Body of pancreas (tissue), 4 donors: Measurements from ENCODE around the gene VWA5A. TPM values are rescaled to one million over a fixed set of nuclear protein-coding genes. Genes with fewer than 3 reads are reported as not detected.

Experiments
- ATAC-seq: fragments of 150-250 bp; one replicate; pipeline ENCODE4 v1.9.1; 2016
- DNase-seq, 4 donors: peaks; one replicate each; pipeline ENCODE4 v3.0.0-alpha.2; 2019
- H3K27ac ChIP-seq, 4 donors: fragments of 200-600 bp; sonication (generic); 1 replicate in 3 of 4; 2 replicates in 1 of 4; pipeline versions ENCODE4 v1.5.1 to v1.6.1; 2016 to 2019; ENCODE audit warnings: mild to moderate bottlenecking in 1 of 4, mixed read lengths in 1 of 4, moderate library complexity in 1 of 4
- H3K27me3 ChIP-seq, 2 donors: fragments of 200-600 bp; sonication (generic); one replicate each; pipeline ENCODE4 v1.6.0; 2016; ENCODE audit warnings: mild to moderate bottlenecking in 1 of 2
- H3K36me3 ChIP-seq, 2 donors: fragments of 200-600 bp; sonication (generic); replicated peaks in 1 of 2; 2 replicates each; pipeline ENCODE4 v1.5.1; 2016; ENCODE audit warnings: low read depth in 2 of 2; ENCODE audit not compliant: insufficient read depth in 1 of 2
- H3K4me1 ChIP-seq: fragments of 200-600 bp; sonication (generic); one replicate; pipeline ENCODE4 v1.6.0; 2016
- H3K4me3 ChIP-seq, 2 donors: fragments of 200-600 bp; sonication (generic); 1 replicate in 1 of 2; 2 replicates in 1 of 2; pipeline ENCODE4 v1.5.1; 2016 to 2019
- H3K9me3 ChIP-seq, 3 donors: fragments of 200-600 bp; sonication (generic); 1 replicate in 2 of 3; 2 replicates in 1 of 3; pipeline ENCODE4 v1.5.1; 2016
- CTCF ChIP-seq, 7 experiments: fragments of 450-650 bp in 4 of 7; fragments of 200-600 bp in 3 of 7; sonication (generic) in 3 of 7; IDR thresholded peaks; one replicate each; pipeline ENCODE4 v1.5.1; 2016 to 2019; ENCODE audit warnings: antibody characterized with exemption in 7 of 7
- POLR2A ChIP-seq, 3 donors: fragments of 450-650 bp; IDR thresholded peaks; one replicate each; pipeline ENCODE4 v1.6.1; 2016; ENCODE audit warnings: antibody characterized with exemption in 3 of 3, mild to moderate bottlenecking in 2 of 3
- WGBS, 2 donors: methylation state at CpG; one replicate each; pipeline ENCODE4 v1.1.5; 2017; 5-methylcytosine and 5-hydroxymethylcytosine counted together
- intact Hi-C: fragments of 100-400 bp; cut with DNase I; formaldehyde crosslinking; loops from one replicate; pipeline ENCODE4 v1.15.1; 2023
- total RNA-seq, 2 donors: library from RNA; depleted of rRNA; stranded (reverse); fragments of >200 nt; gene quantifications; one replicate each; pipeline ENCODE4 v1.1.0, GENCODE V29; 2016

Gene VWA5A
- total RNA-seq, 2 donors from 2014 or later = 18.9 to 37.2 TPM

- Histone ChIP-seq H3K36me3 (no peaks in the 10 kb centered on the region), H3K27ac (no peak within 1 kb of the TSS), H3K27me3 (no peaks in the 10 kb centered on the region), H3K9me3 (no peaks in the 10 kb centered on the region), H3K4me1 (no peaks in the 10 kb centered on the region), H3K4me3 (no peak within 1 kb of the TSS)
- ATAC-seq (no peak), DNase-seq (no peak)
- no peak for TF ChIP-seq CTCF (IDR thresholded peaks at IDR 0.05)
- no peak for TF ChIP-seq POLR2A (IDR thresholded peaks at IDR 0.05)
- WGBS, 2 donors = 33 to 53% methylated on average over 3 of the region's 3 CpGs
- intact Hi-C loops = no loop called here
These were observed 67.8 kb downstream of the VWA5A start, which contains the start of gene OR10D3 for GRCh38 chr11:124183068-124183467. TSS of gene OR10D3 (plus strand) at chr11:124183345. CDS start at chr11:124185270, 1,925 bp downstream.

GRCh38 chr11:124190298-124191139 lies 75.3 kb downstream of the VWA5A start:
- Histone ChIP-seq H3K27me3 (no peaks in the 10 kb centered on the region), H3K4me1 (no peaks in the 10 kb centered on the region), H3K4me3 (no peak overlapping the region), H3K9me3 (no peaks in the 10 kb centered on the region), H3K27ac (no peak overlapping the region), H3K36me3 (no peaks in the 10 kb centered on the region)
- no peak for DNase-seq
- 85 to 89% methylated on average over 2 of the region's 2 CpGs for WGBS, 2 donors
- intact Hi-C loops = no loop called here
- no peak for ATAC-seq
- no peak for TF ChIP-seq CTCF (IDR thresholded peaks at IDR 0.05)
- no peak for TF ChIP-seq POLR2A (IDR thresholded peaks at IDR 0.05)

GRCh38 chr11:124193221-124194010 lies 78.2 kb downstream of the VWA5A start:
- intact Hi-C loops = no loop called here
- TF ChIP-seq CTCF (IDR thresholded peaks at IDR 0.05) (no peak), POLR2A (IDR thresholded peaks at IDR 0.05) (no peak)

GRCh38 chr11:124194293-124195188 lies 79.3 kb downstream of the VWA5A start:
- DNase-seq = no peak
- H3K4me1 ChIP-seq = no peaks in the 10 kb centered on the region
- H3K27me3 ChIP-seq = no peaks in the 10 kb centered on the region
- 81% methylated on average over 6 of the region's 6 CpGs for WGBS, 2 donors
- no peaks in the 10 kb centered on the region for H3K36me3 ChIP-seq
- H3K27ac ChIP-seq = no peak overlapping the region
- H3K9me3 ChIP-seq = no peaks in the 10 kb centered on the region
- no peak overlapping the region for H3K4me3 ChIP-seq
- ATAC-seq = no peak
- intact Hi-C loops = no loop called here
- TF ChIP-seq POLR2A (IDR thresholded peaks at IDR 0.05) (no peak), CTCF (IDR thresholded peaks at IDR 0.05) (no peak)

More at GRCh38 chr11:124193221-124194010, 78.2 kb downstream of the VWA5A start:
- Histone ChIP-seq H3K36me3 (no peaks in the 10 kb centered on the region), H3K9me3 (no peaks in the 10 kb centered on the region), H3K27ac (no peak overlapping the region), H3K27me3 (no peaks in the 10 kb centered on the region), H3K4me3 (no peak overlapping the region), H3K4me1 (no peaks in the 10 kb centered on the region)
- ATAC-seq (no peak), DNase-seq (no peak)
- WGBS, 2 donors = 71 to 72% methylated on average over 6 of the region's 6 CpGs
